Stimulated activated CD8-positive, alpha-beta memory T cell treated with anti-CD3 and anti-CD28 coated beads, Interleukin-2, amount 100 ng/mL, for 48 hours (primary cell): ENCODE data around the gene KASH5.
"Not testable (repeated sequence)": the region's sequence is repeated elsewhere in the genome, so short reads cannot be mapped to it uniquely, and the experiment has no call there.

Experiments
- DNase-seq, 2 donors: peaks; one replicate each; pipeline ENCODE4 v3.0.0-alpha.2; 2020; ENCODE audit warnings: low read depth in 2 of 2

Gene KASH5

DNA sequence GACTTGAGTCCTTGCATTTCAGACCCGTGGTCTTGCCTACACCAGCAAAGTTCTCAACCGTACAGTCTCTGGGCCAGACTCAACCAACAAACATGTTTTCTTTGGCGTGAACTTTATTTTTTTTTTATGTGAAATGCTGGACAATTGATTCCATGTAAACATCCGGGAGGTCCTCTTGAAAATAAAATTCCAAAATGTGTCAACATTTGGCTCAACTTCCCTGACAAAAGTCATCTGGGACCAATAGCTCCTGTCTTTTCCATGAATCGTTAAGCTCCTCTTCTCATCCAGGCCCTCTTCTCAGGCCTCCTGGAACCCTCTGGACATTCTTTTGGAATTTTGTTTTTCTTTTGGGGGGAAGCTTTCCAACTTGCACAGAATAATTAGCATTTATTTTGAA is 67.7 kb downstream of the KASH5 start:
- DNase-seq: no peak

DNA sequence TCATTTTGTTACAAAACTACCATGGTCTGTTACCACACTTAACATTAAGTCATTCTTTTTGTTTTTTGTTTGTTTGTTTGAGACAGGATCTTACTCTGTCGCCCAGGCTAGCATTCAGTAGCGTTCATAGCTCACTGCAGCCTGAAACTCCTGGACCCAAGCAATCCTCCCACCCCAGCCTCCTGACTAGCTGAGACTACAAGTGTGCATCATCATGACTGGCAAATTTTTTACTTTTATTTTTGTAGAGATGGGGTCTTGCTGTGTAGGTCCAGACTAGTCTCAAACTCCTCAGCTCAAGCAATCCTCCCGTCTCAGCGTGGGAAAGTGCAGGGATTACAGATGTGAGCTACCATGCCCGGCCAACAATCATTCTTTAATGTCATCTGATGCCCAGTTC is 68.3 kb downstream of the KASH5 start:
- DNase-seq: no peak

DNA sequence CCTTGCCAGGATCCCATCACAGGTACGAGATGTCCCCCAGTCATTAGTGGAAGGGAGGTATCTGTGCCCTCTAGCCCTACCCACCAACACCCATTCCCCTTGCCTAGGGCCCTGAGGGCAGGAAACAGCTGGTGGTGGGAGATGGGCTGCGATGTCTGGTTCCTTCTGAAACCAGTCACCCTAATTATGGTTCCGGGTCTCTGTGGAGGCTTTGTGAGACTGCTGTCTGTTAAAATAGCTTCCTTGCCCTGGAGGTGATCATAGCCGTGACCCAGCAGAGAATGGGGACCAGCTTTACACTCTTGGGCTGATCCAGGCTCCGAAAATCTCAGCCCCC is 70.5 kb downstream of the KASH5 start:
- DNase-seq: no peak

DNA sequence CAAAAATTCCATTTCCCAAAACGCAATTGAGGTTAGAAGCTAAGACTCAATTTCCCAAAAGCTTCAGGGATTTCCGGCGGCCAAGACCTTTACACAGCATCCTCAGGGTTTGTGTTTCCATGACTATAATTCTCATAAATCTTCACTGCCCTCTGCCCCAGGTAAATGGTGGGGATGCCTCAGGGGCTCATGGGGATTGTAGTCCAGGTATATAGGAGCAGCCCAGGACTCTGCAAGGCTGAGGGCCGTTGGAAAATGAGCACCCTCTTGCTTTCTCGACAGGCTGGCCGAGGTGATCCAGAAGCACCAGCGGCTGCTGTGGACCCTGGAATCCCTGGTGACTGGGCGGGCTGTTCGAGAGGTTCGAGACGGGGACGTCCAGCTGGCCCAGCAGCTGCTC is 71.3 kb downstream of the KASH5 start:
- DNase-seq: no peak

DNA sequence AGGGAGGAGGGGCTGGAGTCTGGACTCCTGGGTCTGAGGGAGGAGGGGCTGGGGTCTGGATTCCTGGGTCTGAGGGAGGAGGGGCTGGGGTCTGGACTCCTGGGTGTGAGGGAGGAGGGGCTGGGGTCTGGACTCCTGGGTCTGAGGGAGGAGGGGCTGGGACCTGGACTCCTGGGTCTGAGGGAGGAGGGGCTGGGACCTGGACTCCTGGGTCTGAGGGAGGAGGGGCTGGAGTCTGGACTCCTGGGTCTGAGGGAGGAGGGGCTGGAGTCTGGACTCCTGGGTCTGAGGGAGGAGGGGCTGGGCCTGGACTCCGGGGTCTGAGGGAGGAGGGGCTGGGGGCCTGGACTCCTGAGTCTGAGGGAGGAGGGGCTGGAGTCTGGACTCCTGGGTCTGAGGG is 73.1 kb downstream of the KASH5 start:
- DNase-seq: not testable (repeated sequence)

DNA sequence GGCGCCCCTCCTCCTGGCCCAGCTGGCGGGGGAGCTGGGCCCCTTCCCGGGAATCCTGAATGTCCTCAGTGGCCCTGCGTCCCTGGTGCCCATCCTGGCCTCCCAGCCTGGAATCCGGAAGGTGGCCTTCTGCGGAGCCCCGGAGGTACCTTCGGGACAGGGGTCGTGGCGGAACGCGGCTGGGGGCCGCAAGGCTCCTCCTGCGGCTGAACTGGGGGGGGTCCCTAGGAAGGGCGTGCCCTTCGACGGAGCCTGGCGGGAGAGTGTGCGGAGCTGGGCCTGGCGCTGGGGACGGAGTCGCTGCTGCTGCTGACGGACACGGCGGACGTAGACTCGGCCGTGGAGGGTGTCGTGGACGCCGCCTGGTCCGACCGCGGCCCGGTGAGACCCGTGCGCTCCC is 73.6 kb downstream of the KASH5 start:
- DNase-seq: no peak

DNA sequence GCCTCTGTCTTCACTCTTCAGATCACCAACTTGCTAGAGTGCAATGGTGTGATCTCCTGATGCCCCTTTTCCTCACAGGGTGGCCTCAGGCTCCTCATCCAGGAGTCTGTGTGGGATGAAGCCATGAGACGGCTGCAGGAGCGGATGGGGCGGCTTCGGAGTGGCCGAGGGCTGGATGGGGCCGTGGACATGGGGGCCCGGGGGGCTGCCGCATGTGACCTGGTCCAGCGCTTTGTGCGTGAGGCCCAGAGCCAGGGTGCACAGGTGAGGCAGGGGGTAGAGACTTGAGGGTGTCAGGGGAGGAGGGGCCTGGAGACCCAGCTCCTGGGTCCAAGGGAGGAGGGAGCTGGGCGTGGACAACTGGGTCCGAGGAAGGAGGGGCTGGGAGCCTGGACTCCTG is 74.4 kb downstream of the KASH5 start:
- no peak for DNase-seq

DNA sequence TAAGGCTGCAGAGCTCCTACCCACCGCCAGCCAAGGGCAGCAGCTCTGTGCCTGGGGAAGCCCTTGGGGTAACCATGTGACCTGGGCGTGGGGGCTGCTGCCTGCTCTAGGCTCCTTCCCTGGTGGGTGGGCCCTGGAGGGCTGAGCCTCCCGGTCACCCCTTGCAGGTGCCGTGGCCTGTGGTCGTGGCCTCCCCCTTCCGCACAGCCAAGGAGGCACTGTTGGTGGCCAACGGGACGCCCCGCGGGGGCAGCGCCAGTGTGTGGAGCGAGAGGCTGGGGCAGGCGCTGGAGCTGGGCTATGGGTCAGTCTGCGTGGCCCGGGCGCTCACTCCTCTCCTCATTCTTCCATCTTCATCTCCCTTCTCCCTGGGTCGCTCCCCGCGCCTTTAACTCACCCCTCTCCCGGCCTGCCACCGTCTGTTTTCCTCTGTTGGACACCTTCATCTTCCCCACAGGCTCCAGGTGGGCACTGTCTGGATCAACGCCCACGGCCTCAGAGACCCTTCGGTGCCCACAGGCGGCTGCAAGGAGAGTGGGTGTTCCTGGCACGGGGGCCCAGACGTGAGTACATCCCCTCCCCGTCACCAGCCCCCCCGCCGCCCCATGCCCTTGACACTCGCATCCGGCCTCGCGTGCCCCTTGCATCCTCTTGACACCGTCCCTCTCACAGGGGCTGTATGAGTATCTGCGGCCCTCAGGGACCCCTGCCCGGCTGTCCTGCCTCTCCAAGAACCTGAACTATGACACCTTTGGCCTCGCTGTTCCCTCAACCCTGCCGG is 76.1 kb downstream of the KASH5 start:
- DNase-seq: no peak

DNA sequence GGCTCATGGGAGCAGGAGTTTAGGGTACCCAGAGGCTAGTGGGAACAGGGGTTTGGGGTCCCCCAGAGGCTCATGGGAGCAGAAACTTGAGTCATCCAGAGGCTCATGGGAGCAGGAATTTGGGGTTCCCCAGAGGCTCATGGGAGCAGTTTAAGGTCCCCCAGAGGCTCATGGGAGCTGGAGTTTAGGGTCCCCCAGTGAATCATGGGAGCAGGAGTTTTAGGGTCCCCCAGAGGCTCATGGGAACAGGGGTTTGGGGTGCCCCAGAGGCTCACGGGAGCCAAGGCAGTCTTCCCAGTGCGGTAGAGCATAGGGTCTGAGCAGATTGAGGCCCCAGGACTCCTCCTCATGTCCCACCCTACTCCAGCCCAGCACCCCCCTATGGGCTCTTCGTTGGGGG is 77.3 kb downstream of the KASH5 start:
- DNase-seq: no peak
